Renal pelvis (tissue), 12 donors: ENCODE data around the gene ASTN2. TPM values are rescaled to one million over a fixed set of nuclear protein-coding genes. Genes with fewer than 3 reads are reported as not detected.

ENCODE experiments used
- DNase-seq: peaks from one replicate; pipeline ENCODE4 v3.0.0-alpha.2; 2013
- long read RNA-seq, 16 experiments: transcript quantifications; one replicate each; lab custom pipeline, GENCODE V29; 2026
- polyA plus RNA-seq, 3 donors: library from polyadenylated mRNA; unstranded; fragments of 120-200 nt; gene quantifications; one replicate each; pipeline ENCODE4 v1.2.1, GENCODE V29; 2013; ENCODE audit not compliant: insufficient read length in 3 of 3

ASTN2 gene, protein sequence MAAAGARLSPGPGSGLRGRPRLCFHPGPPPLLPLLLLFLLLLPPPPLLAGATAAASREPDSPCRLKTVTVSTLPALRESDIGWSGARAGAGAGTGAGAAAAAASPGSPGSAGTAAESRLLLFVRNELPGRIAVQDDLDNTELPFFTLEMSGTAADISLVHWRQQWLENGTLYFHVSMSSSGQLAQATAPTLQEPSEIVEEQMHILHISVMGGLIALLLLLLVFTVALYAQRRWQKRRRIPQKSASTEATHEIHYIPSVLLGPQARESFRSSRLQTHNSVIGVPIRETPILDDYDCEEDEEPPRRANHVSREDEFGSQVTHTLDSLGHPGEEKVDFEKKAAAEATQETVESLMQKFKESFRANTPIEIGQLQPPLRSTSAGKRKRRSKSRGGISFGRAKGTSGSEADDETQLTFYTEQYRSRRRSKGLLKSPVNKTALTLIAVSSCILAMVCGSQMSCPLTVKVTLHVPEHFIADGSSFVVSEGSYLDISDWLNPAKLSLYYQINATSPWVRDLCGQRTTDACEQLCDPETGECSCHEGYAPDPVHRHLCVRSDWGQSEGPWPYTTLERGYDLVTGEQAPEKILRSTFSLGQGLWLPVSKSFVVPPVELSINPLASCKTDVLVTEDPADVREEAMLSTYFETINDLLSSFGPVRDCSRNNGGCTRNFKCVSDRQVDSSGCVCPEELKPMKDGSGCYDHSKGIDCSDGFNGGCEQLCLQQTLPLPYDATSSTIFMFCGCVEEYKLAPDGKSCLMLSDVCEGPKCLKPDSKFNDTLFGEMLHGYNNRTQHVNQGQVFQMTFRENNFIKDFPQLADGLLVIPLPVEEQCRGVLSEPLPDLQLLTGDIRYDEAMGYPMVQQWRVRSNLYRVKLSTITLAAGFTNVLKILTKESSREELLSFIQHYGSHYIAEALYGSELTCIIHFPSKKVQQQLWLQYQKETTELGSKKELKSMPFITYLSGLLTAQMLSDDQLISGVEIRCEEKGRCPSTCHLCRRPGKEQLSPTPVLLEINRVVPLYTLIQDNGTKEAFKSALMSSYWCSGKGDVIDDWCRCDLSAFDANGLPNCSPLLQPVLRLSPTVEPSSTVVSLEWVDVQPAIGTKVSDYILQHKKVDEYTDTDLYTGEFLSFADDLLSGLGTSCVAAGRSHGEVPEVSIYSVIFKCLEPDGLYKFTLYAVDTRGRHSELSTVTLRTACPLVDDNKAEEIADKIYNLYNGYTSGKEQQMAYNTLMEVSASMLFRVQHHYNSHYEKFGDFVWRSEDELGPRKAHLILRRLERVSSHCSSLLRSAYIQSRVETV (N-terminal part only)
- polyA plus RNA-seq: 10 to 100 TPM; 14.8 to 16.2 (median 15.9) TPM
- long read RNA-seq, donor 1: 0 reads
- long read RNA-seq, donor 2: 0 reads
- long read RNA-seq, donor 3, full-length matches to known transcripts: 1 of 10 reads
- long read RNA-seq, donor 3, partial matches to known transcripts: 9 of 10 reads
- long read RNA-seq, donor 3, other reads (novel, unspliced or antisense): 0 of 10 reads
- long read RNA-seq, donor 4, partial matches to known transcripts: 16 of 16 reads
- long read RNA-seq, donor 4, other reads (novel, unspliced or antisense): 0 of 16 reads
- long read RNA-seq, donor 5: 0 reads
- long read RNA-seq, donor 6: 0 reads
- long read RNA-seq, donor 7: 0 reads
- long read RNA-seq, donor 8, full-length matches to known transcripts: 1 of 1 reads
- long read RNA-seq, donor 8, partial matches to known transcripts: 0 of 1 reads
- long read RNA-seq, donor 8, other reads (novel, unspliced or antisense): 0 of 1 reads
- long read RNA-seq, donor 9: 0 reads
- long read RNA-seq, donor 10, full-length matches to known transcripts: 2 of 2 reads
- long read RNA-seq, donor 10, partial matches to known transcripts: 0 of 2 reads
- long read RNA-seq, donor 10, other reads (novel, unspliced or antisense): 0 of 2 reads
- long read RNA-seq, donor 11: 0 reads
- long read RNA-seq, donor 12, full-length matches to known transcripts: 1 of 1 reads
- long read RNA-seq, donor 12, partial matches to known transcripts: 0 of 1 reads
- long read RNA-seq, donor 12, other reads (novel, unspliced or antisense): 0 of 1 reads
- long read RNA-seq, donor 13: 0 reads
- long read RNA-seq, donor 14: 0 reads
- long read RNA-seq, donor 15: 0 reads
- long read RNA-seq, donor 16: 0 reads

- peak; percentile 31 for DNase-seq
Measured at GRCh38 chr9:117414906-117415331, at the start of gene ASTN2. Gene ASTN2 (minus strand): TSS chr9:117415057. CDS start chr9:117414938, 119 bp downstream.

- DNase-seq: no peak
Measured at GRCh38 chr9:117462861-117463260, 48.0 kb upstream of the ASTN2 start.

GRCh38 chr9:117461386-117461785 is 46.5 kb upstream of the ASTN2 start:
- DNase-seq: no peak

DNA sequence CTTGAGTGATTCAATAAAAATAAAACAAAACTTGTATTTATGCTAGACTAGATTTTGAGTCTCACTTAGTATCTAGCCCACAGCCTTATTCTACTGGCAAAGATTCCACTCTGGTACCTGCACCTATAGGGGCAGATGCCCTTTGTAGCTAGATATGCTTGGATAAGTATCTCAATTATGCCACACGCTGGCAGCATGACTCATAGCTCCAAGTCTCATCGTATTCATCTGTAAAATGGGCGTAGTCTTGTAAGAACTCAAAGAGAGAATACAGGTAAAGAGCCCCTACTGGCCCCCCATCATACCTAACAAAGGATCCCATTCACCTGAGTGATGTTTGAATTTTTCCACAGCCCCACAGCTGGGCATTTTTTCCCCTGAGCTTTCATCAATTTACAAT is 45.9 kb upstream of the ASTN2 start:
- DNase-seq: no peak

GRCh38 chr9:117459913-117460312 is 45.1 kb upstream of the ASTN2 start:
- no peak for DNase-seq

DNA sequence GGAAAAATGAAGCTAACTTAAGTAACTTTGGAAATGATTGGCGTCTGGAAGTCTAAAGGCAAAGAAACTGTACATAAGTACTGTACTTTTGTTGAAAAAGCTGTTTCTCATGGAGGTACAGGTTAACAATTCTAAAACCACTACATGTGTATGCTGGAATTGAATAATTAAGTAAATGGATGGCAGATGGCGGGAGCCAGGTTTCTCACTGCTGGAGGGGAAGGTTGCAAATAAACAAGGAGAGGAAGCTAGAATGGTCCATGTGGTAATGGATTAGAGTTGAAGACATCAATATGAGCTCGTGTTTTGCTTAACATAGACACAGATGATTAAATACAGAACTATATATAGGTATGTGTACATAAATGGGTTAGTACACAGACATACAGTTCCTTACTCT is 43.2 kb upstream of the ASTN2 start:
- no peak for DNase-seq

DNA sequence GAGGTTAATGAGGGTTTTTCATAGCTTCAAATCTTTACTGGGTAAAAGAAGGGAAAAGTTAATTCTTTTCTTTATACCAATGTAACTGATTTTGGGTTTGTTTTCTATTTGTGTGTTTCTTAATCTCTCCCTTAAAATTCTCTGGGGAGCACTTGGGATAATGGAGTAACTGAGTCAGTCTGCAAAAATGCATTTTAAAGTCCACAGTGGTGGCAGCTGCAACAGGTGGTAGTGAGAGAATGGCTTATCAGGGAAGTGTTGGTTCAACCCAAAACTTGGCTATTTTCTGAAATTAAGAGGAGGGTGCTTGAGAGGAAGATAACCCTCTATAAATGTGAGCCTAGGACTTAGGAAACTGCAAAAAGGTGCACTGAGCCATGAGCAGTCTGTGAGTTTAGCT is 39.9 kb upstream of the ASTN2 start:
- no peak for DNase-seq

DNA sequence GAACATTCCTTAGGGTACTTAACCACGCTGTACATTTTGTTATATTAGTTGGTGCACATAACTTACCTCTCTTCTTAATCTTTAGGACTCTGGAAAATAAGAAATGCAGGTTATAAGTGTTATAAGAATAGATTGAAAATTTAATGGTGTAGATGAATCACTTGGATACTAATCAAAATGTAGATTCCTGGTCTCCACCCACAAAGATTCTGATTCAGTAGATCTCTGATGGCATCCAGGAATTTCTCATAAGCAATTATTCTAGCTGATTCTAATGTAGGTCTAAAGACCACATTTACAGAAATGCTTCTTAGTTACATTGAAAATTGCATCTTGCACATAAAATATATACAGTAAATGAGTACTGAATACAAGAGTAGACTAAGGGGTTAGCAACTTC is 38.9 kb upstream of the ASTN2 start:
- no peak for DNase-seq

- DNase-seq: no peak
Measured at GRCh38 chr9:117451311-117451710, 36.5 kb upstream of the ASTN2 start.

DNA sequence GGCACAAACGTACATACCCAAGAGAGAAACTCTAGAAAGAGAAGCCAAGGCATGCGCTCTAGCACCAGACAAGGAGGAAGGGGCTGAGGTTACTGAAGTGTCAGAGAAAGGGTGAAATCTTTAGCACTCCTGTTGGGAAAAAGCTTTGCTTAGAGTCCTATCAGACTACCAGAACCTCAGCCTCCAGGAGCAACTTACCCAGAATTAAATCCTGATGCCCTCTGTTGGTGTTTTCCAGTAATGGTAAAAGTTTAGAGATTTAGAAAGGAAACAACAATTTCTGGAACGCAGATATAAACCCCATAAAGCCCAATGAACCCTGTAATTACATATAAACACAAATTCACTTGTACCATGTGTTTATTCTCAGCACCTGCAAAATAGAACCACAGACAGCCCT is 33.2 kb upstream of the ASTN2 start:
- DNase-seq: no peak

DNA sequence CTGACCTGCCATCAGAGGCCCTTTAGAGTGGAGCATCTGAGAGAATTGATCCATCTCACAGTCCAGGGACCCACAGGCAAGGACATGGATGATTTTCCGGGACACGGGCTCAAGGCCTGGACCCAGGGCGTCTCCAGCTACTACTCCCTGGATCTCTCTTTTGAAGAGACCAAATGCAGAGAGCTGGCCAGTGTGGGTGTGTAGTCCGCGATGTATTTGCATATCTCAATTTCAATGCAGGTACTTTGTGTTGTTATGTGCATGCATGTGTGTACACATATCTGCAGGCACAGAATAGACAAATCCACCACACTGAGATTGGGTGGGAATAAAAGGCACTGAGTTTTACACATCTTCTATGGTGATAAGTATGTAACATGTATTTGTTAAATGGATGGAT is 30.8 kb upstream of the ASTN2 start:
- DNase-seq: no peak

- DNase-seq: no peak
Measured at GRCh38 chr9:117444501-117444900, 29.6 kb upstream of the ASTN2 start.

GRCh38 chr9:117437283-117437682 is 22.4 kb upstream of the ASTN2 start:
- peak; percentile 5 for DNase-seq

DNA sequence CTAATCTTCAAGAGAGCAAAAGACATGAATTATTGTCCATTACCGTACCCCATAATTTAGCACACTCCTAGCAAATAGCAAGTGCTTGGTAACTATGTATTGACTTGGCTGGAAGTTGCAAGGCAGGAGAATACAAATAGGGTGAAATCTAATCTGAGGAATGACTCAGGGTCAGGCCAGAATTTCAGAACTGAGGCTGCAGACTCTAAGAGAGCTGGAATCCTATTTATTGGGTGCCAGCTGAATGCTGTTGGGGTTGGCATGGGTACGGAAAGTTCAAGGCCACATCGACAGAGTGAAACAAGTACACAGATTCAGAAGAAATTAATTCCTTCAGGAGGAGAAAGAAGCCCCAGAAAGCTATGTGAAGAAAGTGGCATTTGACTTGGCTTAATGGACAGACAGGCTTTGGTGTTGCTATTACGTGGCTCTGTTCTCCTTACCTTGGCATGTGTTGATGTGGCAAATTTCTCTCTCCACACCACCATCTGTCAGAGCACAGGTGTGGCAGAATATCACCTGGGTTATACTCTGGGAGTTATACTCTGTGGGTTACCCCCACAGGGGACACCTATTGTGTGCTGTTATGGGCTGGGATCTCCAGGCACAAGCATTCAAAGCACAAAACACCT is 20.9 kb upstream of the ASTN2 start:
- no peak for DNase-seq

DNA sequence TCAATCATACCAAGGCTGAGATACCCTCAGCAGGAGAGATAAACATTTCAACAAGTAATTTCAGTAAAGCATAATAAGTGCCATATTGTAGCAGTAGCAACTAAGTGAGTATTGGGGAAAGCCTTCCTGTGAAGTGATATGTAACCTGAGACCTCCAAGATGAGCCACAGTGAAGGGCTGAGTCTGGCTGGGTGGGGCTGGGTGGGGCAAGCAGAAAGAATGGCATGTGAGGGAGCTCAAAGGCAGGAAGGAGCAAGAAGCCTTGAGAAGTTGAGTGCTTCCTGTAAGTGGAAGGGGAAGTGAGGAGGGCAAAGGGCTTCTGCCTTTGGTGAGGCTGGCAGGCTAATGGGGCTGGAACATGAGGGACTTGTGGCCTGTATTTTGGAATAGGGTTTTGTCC is 19.7 kb upstream of the ASTN2 start:
- DNase-seq: no peak

- no peak for DNase-seq
Measured at GRCh38 chr9:117430813-117431212, 16.0 kb upstream of the ASTN2 start.

DNA sequence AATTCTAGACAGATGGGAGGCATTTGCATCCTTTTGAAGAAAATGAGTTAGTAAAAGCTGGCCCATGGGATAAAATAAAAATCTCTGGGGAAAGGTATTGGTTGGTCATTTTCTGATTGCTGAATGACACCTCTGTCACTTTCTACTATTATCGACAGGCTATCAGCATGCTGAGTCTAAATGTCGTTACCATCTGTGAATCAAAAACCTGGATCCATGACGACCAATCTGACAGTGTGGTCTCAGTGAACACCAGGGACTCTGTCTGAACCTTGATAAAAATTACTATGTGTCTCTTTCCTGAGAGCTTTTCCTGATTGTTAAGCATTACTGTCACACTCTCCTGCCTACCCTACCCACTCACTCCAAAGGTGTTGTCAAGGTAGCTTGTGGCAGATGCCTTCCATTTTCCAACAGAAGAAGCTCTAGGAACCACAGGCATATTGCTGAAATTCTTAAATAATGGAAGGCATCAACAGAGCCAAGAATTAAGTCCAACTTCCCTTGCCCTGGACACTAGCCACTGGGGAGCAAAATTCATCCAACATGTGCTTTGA is 12.6 kb upstream of the ASTN2 start:
- no peak for DNase-seq

- DNase-seq: no peak
Measured at GRCh38 chr9:117425566-117425965, 10.7 kb upstream of the ASTN2 start.

- DNase-seq: no peak
Measured at GRCh38 chr9:117424291-117424690, 9.4 kb upstream of the ASTN2 start.
